ENCODE measurements around the gene PARVB. TPM values are rescaled to one million over a fixed set of nuclear protein-coding genes. Genes with fewer than 3 reads are reported as not detected.

The PARVB gene
- polyA plus RNA-seq, 2 donors: 1.8 to 3.9 TPM

GRCh38 chr22:44154436-44154942 lies 130.4 kb downstream of the PARVB start:
- Histone ChIP-seq H3K4me3 (ENCODE audit: low read depth in 1 of 2, low read length in 2 of 2) (no peak overlapping the region), H3K27ac (ENCODE audit: low read depth in 2 of 2, low read length in 1 of 2) (no peak overlapping the region), H3K36me3 (ENCODE audit: control insufficient read depth in 2 of 2, insufficient read depth in 2 of 2, low read length in 1 of 2) (peaks cover 0 to 2% of the 10 kb centered on the region in 2 donors), H3K9me3 (ENCODE audit: control insufficient read depth in 2 of 2, insufficient read depth in 1 of 2, low read depth in 1 of 2, low read length in 1 of 2) (no peaks in the 10 kb centered on the region), H3K4me1 (ENCODE audit: control insufficient read depth in 2 of 2, insufficient read depth in 2 of 2, low read length in 1 of 2) (no peaks in the 10 kb centered on the region), H3K27me3 (ENCODE audit: control insufficient read depth in 1 of 2, insufficient read depth in 2 of 2, low read length in 2 of 2) (no peaks in the 10 kb centered on the region)
- 75 to 76% methylated on average over 2 of the region's 2 CpGs for WGBS, 2 donors

GRCh38 chr22:44155115-44155514 lies 131.0 kb downstream of the PARVB start:
- WGBS, 2 donors: 86 to 89% methylated on average over 14 of the region's 14 CpGs
- H3K9me3 ChIP-seq (ENCODE audit: control insufficient read depth in 2 of 2, insufficient read depth in 1 of 2, low read depth in 1 of 2, low read length in 1 of 2): no peaks in the 10 kb centered on the region
- H3K36me3 ChIP-seq (ENCODE audit: control insufficient read depth in 2 of 2, insufficient read depth in 2 of 2, low read length in 1 of 2): peaks cover 0 to 2% of the 10 kb centered on the region in 2 donors
- H3K27me3 ChIP-seq (ENCODE audit: control insufficient read depth in 1 of 2, insufficient read depth in 2 of 2, low read length in 2 of 2): no peaks in the 10 kb centered on the region
- H3K4me3 ChIP-seq (ENCODE audit: low read depth in 1 of 2, low read length in 2 of 2): no peak overlapping the region
- H3K27ac ChIP-seq (ENCODE audit: low read depth in 2 of 2, low read length in 1 of 2): no peak overlapping the region
- H3K4me1 ChIP-seq (ENCODE audit: control insufficient read depth in 2 of 2, insufficient read depth in 2 of 2, low read length in 1 of 2): no peaks in the 10 kb centered on the region

GRCh38 chr22:44157916-44158618 lies 134.0 kb downstream of the PARVB start:
- no peaks in the 10 kb centered on the region for H3K9me3 ChIP-seq (ENCODE audit: control insufficient read depth in 2 of 2, insufficient read depth in 1 of 2, low read depth in 1 of 2, low read length in 1 of 2)
- no peak overlapping the region for H3K4me3 ChIP-seq (ENCODE audit: low read depth in 1 of 2, low read length in 2 of 2)
- no peaks in the 10 kb centered on the region for H3K4me1 ChIP-seq (ENCODE audit: control insufficient read depth in 2 of 2, insufficient read depth in 2 of 2, low read length in 1 of 2)
- H3K27ac ChIP-seq (ENCODE audit: low read depth in 2 of 2, low read length in 1 of 2): no peak overlapping the region
- 91 to 94% methylated on average over 13 of the region's 13 CpGs for WGBS, 2 donors
- no peaks in the 10 kb centered on the region for H3K27me3 ChIP-seq (ENCODE audit: control insufficient read depth in 1 of 2, insufficient read depth in 2 of 2, low read length in 2 of 2)
- peaks cover 0 to 2% of the 10 kb centered on the region in 2 donors for H3K36me3 ChIP-seq (ENCODE audit: control insufficient read depth in 2 of 2, insufficient read depth in 2 of 2, low read length in 1 of 2)

- Histone ChIP-seq H3K27ac (ENCODE audit: low read depth in 2 of 2, low read length in 1 of 2) (no peak overlapping the region), H3K9me3 (ENCODE audit: control insufficient read depth in 2 of 2, insufficient read depth in 1 of 2, low read depth in 1 of 2, low read length in 1 of 2) (no peaks in the 10 kb centered on the region), H3K4me1 (ENCODE audit: control insufficient read depth in 2 of 2, insufficient read depth in 2 of 2, low read length in 1 of 2) (no peaks in the 10 kb centered on the region), H3K27me3 (ENCODE audit: control insufficient read depth in 1 of 2, insufficient read depth in 2 of 2, low read length in 2 of 2) (no peaks in the 10 kb centered on the region), H3K36me3 (ENCODE audit: control insufficient read depth in 2 of 2, insufficient read depth in 2 of 2, low read length in 1 of 2) (peaks cover 0 to 2% of the 10 kb centered on the region in 2 donors), H3K4me3 (ENCODE audit: low read depth in 1 of 2, low read length in 2 of 2) (no peak overlapping the region)
- 43 to 55% methylated on average over 8 of the region's 8 CpGs for WGBS, 2 donors
Observed at GRCh38 chr22:44158816-44159215, 134.7 kb downstream of the PARVB start.

GRCh38 chr22:44159221-44159620 lies 135.1 kb downstream of the PARVB start:
- Histone ChIP-seq H3K27ac (ENCODE audit: low read depth in 2 of 2, low read length in 1 of 2) (peak overlapping the region in 1 of 2 donors; percentile 27), H3K27me3 (ENCODE audit: control insufficient read depth in 1 of 2, insufficient read depth in 2 of 2, low read length in 2 of 2) (no peaks in the 10 kb centered on the region), H3K4me3 (ENCODE audit: low read depth in 1 of 2, low read length in 2 of 2) (no peak overlapping the region), H3K36me3 (ENCODE audit: control insufficient read depth in 2 of 2, insufficient read depth in 2 of 2, low read length in 1 of 2) (peaks cover 0 to 2% of the 10 kb centered on the region in 2 donors), H3K4me1 (ENCODE audit: control insufficient read depth in 2 of 2, insufficient read depth in 2 of 2, low read length in 1 of 2) (no peaks in the 10 kb centered on the region), H3K9me3 (ENCODE audit: control insufficient read depth in 2 of 2, insufficient read depth in 1 of 2, low read depth in 1 of 2, low read length in 1 of 2) (no peaks in the 10 kb centered on the region)
- WGBS, 2 donors: 41 to 48% methylated on average over 7 of the region's 7 CpGs

- Histone ChIP-seq H3K27me3 (ENCODE audit: control insufficient read depth in 1 of 2, insufficient read depth in 2 of 2, low read length in 2 of 2) (no peaks in the 10 kb centered on the region), H3K9me3 (ENCODE audit: control insufficient read depth in 2 of 2, insufficient read depth in 1 of 2, low read depth in 1 of 2, low read length in 1 of 2) (no peaks in the 10 kb centered on the region), H3K27ac (ENCODE audit: low read depth in 2 of 2, low read length in 1 of 2) (no peak overlapping the region), H3K4me3 (ENCODE audit: low read depth in 1 of 2, low read length in 2 of 2) (no peak overlapping the region), H3K4me1 (ENCODE audit: control insufficient read depth in 2 of 2, insufficient read depth in 2 of 2, low read length in 1 of 2) (no peaks in the 10 kb centered on the region), H3K36me3 (ENCODE audit: control insufficient read depth in 2 of 2, insufficient read depth in 2 of 2, low read length in 1 of 2) (peaks cover 0 to 2% of the 10 kb centered on the region in 2 donors)
- WGBS, 2 donors: 57 to 68% methylated on average over 7 of the region's 7 CpGs
Observed at GRCh38 chr22:44159811-44160210, 135.7 kb downstream of the PARVB start.

- peaks cover 0 to 3% of the 10 kb centered on the region in 2 donors for H3K36me3 ChIP-seq (ENCODE audit: control insufficient read depth in 2 of 2, insufficient read depth in 2 of 2, low read length in 1 of 2)
- WGBS, 2 donors: 76 to 80% methylated on average over 5 of the region's 5 CpGs
- no peaks in the 10 kb centered on the region for H3K9me3 ChIP-seq (ENCODE audit: control insufficient read depth in 2 of 2, insufficient read depth in 1 of 2, low read depth in 1 of 2, low read length in 1 of 2)
- no peak overlapping the region for H3K4me3 ChIP-seq (ENCODE audit: low read depth in 1 of 2, low read length in 2 of 2)
- H3K27ac ChIP-seq (ENCODE audit: low read depth in 2 of 2, low read length in 1 of 2): no peak overlapping the region
- H3K4me1 ChIP-seq (ENCODE audit: control insufficient read depth in 2 of 2, insufficient read depth in 2 of 2, low read length in 1 of 2): no peaks in the 10 kb centered on the region
- H3K27me3 ChIP-seq (ENCODE audit: control insufficient read depth in 1 of 2, insufficient read depth in 2 of 2, low read length in 2 of 2): no peaks in the 10 kb centered on the region
Observed at GRCh38 chr22:44160421-44160820, 136.3 kb downstream of the PARVB start.

- no peak overlapping the region for H3K4me3 ChIP-seq (ENCODE audit: low read depth in 1 of 2, low read length in 2 of 2)
- no peaks in the 10 kb centered on the region for H3K4me1 ChIP-seq (ENCODE audit: control insufficient read depth in 2 of 2, insufficient read depth in 2 of 2, low read length in 1 of 2)
- WGBS, 2 donors: 87 to 95% methylated on average over 10 to 11 of the region's 11 CpGs
- H3K36me3 ChIP-seq (ENCODE audit: control insufficient read depth in 2 of 2, insufficient read depth in 2 of 2, low read length in 1 of 2): peaks cover 0 to 4% of the 10 kb centered on the region in 2 donors
- H3K9me3 ChIP-seq (ENCODE audit: control insufficient read depth in 2 of 2, insufficient read depth in 1 of 2, low read depth in 1 of 2, low read length in 1 of 2): no peaks in the 10 kb centered on the region
- no peak overlapping the region for H3K27ac ChIP-seq (ENCODE audit: low read depth in 2 of 2, low read length in 1 of 2)
- no peaks in the 10 kb centered on the region for H3K27me3 ChIP-seq (ENCODE audit: control insufficient read depth in 1 of 2, insufficient read depth in 2 of 2, low read length in 2 of 2)
Observed at GRCh38 chr22:44161673-44162072, 137.6 kb downstream of the PARVB start.

- Histone ChIP-seq H3K27me3 (ENCODE audit: control insufficient read depth in 1 of 2, insufficient read depth in 2 of 2, low read length in 2 of 2) (no peaks in the 10 kb centered on the region), H3K4me1 (ENCODE audit: control insufficient read depth in 2 of 2, insufficient read depth in 2 of 2, low read length in 1 of 2) (no peaks in the 10 kb centered on the region), H3K9me3 (ENCODE audit: control insufficient read depth in 2 of 2, insufficient read depth in 1 of 2, low read depth in 1 of 2, low read length in 1 of 2) (no peaks in the 10 kb centered on the region), H3K36me3 (ENCODE audit: control insufficient read depth in 2 of 2, insufficient read depth in 2 of 2, low read length in 1 of 2) (peaks cover 0 to 2% of the 10 kb centered on the region in 2 donors), H3K4me3 (ENCODE audit: low read depth in 1 of 2, low read length in 2 of 2) (no peak overlapping the region), H3K27ac (ENCODE audit: low read depth in 2 of 2, low read length in 1 of 2) (no peak overlapping the region)
- 80 to 86% methylated on average over 13 of the region's 13 CpGs for WGBS, 2 donors
Observed at GRCh38 chr22:44162960-44163359, 138.9 kb downstream of the PARVB start.

- H3K36me3 ChIP-seq (ENCODE audit: control insufficient read depth in 2 of 2, insufficient read depth in 2 of 2, low read length in 1 of 2): peaks cover 0 to 2% of the 10 kb centered on the region in 2 donors
- H3K4me3 ChIP-seq (ENCODE audit: low read depth in 1 of 2, low read length in 2 of 2): no peak overlapping the region
- no peaks in the 10 kb centered on the region for H3K27me3 ChIP-seq (ENCODE audit: control insufficient read depth in 1 of 2, insufficient read depth in 2 of 2, low read length in 2 of 2)
- H3K4me1 ChIP-seq (ENCODE audit: control insufficient read depth in 2 of 2, insufficient read depth in 2 of 2, low read length in 1 of 2): peaks cover 0 to 2% of the 10 kb centered on the region in 2 donors
- WGBS, 2 donors: 86 to 91% methylated on average over 18 of the region's 18 CpGs
- no peaks in the 10 kb centered on the region for H3K9me3 ChIP-seq (ENCODE audit: control insufficient read depth in 2 of 2, insufficient read depth in 1 of 2, low read depth in 1 of 2, low read length in 1 of 2)
- no peak overlapping the region for H3K27ac ChIP-seq (ENCODE audit: low read depth in 2 of 2, low read length in 1 of 2)
Observed at GRCh38 chr22:44163536-44163935, 139.4 kb downstream of the PARVB start.

All from esophagus (tissue), 2 donors.